HepG2 (cell line): ENCODE measurements around the gene UBE2O. TPM values are rescaled to one million over a fixed set of nuclear protein-coding genes. Genes with fewer than 3 reads are reported as not detected.

Experiments
- ARID5B ChIP-seq: IDR thresholded peaks from 2 replicates; pipeline ENCODE4 v1.4.0; 2020; ENCODE audit warnings: mild to moderate bottlenecking, missing genetic modification reagents
- ATF3 ChIP-seq: sonication (generic); formaldehyde crosslinking; IDR thresholded peaks from 2 replicates; pipeline ENCODE4 v1.4.0; 2020; ENCODE audit warnings: missing genetic modification reagents
- EED ChIP-seq: sonication (generic); formaldehyde crosslinking; IDR thresholded peaks from 2 replicates; pipeline ENCODE4 v1.5.0; 2020; ENCODE audit warnings: mild to moderate bottlenecking, missing genetic modification reagents
- GLI4 ChIP-seq: sonication (generic); formaldehyde crosslinking; IDR thresholded peaks from 2 replicates; pipeline ENCODE4 v1.5.1; 2020; ENCODE audit warnings: missing genetic modification reagents, mild to moderate bottlenecking, moderate library complexity, borderline replicate concordance
- HINFP ChIP-seq: sonication (generic); formaldehyde crosslinking; IDR thresholded peaks from 2 replicates; pipeline ENCODE4 v1.4.0; 2020; ENCODE audit warnings: low read depth, mild to moderate bottlenecking, missing genetic modification reagents
- HMG20A ChIP-seq: IDR thresholded peaks from 2 replicates; pipeline ENCODE4 v1.6.1; 2016; ENCODE audit warnings: borderline replicate concordance
- HNRNPL ChIP-seq: fragments of 200-400 bp; formaldehyde crosslinking; IDR thresholded peaks from 2 replicates; pipeline ENCODE4 v1.6.1; 2017; ENCODE audit warnings: mild to moderate bottlenecking, low read depth, low read length
- MXD1 ChIP-seq: sonication (generic); formaldehyde crosslinking; IDR thresholded peaks from 2 replicates; pipeline ENCODE4 v1.4.0; 2020; ENCODE audit warnings: mild to moderate bottlenecking, missing genetic modification reagents
- NCOA1 ChIP-seq: sonication (generic); formaldehyde crosslinking; IDR thresholded peaks from 2 replicates; pipeline ENCODE4 v1.9.0; 2021; ENCODE audit warnings: missing genetic modification reagents
- ONECUT2 ChIP-seq: sonication (generic); formaldehyde crosslinking; IDR thresholded peaks from 2 replicates; pipeline ENCODE4 v1.4.0; 2020; ENCODE audit warnings: missing genetic modification reagents
- RFXAP ChIP-seq: sonication (generic); formaldehyde crosslinking; IDR thresholded peaks from 2 replicates; pipeline ENCODE4 v1.4.0; 2020; ENCODE audit warnings: missing genetic modification reagents, borderline replicate concordance
- ZNF18 ChIP-seq: sonication (generic); formaldehyde crosslinking; IDR thresholded peaks from 2 replicates; pipeline ENCODE4 v1.8.0; 2022; ENCODE audit warnings: mild to moderate bottlenecking, missing genetic modification reagents; ENCODE audit not compliant: insufficient replicate concordance
- ZNF460 ChIP-seq: sonication (generic); formaldehyde crosslinking; IDR thresholded peaks from 2 replicates; pipeline ENCODE4 v1.5.1; 2020; ENCODE audit warnings: missing genetic modification reagents, mild to moderate bottlenecking, borderline replicate concordance
- ZNF550 ChIP-seq: sonication (generic); formaldehyde crosslinking; IDR thresholded peaks from 2 replicates; pipeline ENCODE4 v1.4.0; 2020; ENCODE audit warnings: mild to moderate bottlenecking, missing genetic modification reagents, borderline replicate concordance
- ZNF556 ChIP-seq: sonication (generic); formaldehyde crosslinking; IDR thresholded peaks from 2 replicates; pipeline ENCODE4 v1.4.0; 2020; ENCODE audit warnings: mild to moderate bottlenecking, missing genetic modification reagents, borderline replicate concordance
- ZNF768 ChIP-seq: sonication (generic); formaldehyde crosslinking; IDR thresholded peaks from 2 replicates; pipeline ENCODE4 v1.4.0; 2020; ENCODE audit warnings: missing genetic modification reagents
- ZNF800 ChIP-seq: sonication (generic); formaldehyde crosslinking; IDR thresholded peaks from 2 replicates; pipeline ENCODE4 v1.4.0; 2020; ENCODE audit warnings: missing genetic modification reagents
- ZZZ3 ChIP-seq: sonication (generic); formaldehyde crosslinking; IDR thresholded peaks from 2 replicates; pipeline ENCODE4 v1.4.0; 2020; ENCODE audit warnings: missing genetic modification reagents, mild to moderate bottlenecking, borderline replicate concordance
- polyA plus RNA-seq, 8 experiments: library from polyadenylated mRNA; depleted of rRNA in 3 of 8; stranded (reverse) in 7 of 8; unstranded in 1 of 8; fragments of >200 nt; fragmentation: Illumina TruSeq in 4 of 8; extraction: Trizol in 4 of 8; gene quantifications; 2 replicates each; pipeline versions ENCODE4 v1.2.1 to v1.2.3, GENCODE V29; 2011 to 2016; ENCODE audit warnings: low read depth in 4 of 8, missing spikeins in 1 of 8, mixed read lengths in 1 of 8; ENCODE audit not compliant: insufficient read depth in 1 of 8
- total RNA-seq, 5 experiments: library from RNA; depleted of rRNA; stranded (reverse); fragments of >200 nt; fragmentation: Illumina TruSeq; extraction: Trizol; gene quantifications; 2 replicates each; pipeline ENCODE4 v1.2.3, GENCODE V29; 2016; ENCODE audit warnings: low read depth in 1 of 5

Gene UBE2O
- total and polyA plus RNA-seq, 2 of the 13 experiments (the other 11 are each of a cell fraction or from before 2014, with no cell fraction given) = 21.5 to 23.5 TPM

- no peak for TF ChIP-seq ARID5B (CRISPR knock-in tag)
- TF ChIP-seq ZNF460 (CRISPR knock-in tag) = no peak
- TF ChIP-seq ZNF18 (CRISPR knock-in tag) = no peak
- 0 out of 2 replicates have a peak, but pooled peaks have one; percentile 23 for TF ChIP-seq HNRNPL
- no peak for TF ChIP-seq MXD1 (CRISPR knock-in tag)
- no peak for TF ChIP-seq ZZZ3 (CRISPR knock-in tag)
- no peak for TF ChIP-seq GLI4
- peak; percentile 32; the same call in 1 of the 2 replicates for TF ChIP-seq RFXAP (CRISPR knock-in tag)
- no peak for TF ChIP-seq ZNF550 (CRISPR knock-in tag)
- TF ChIP-seq HINFP (CRISPR knock-in tag) = 0 out of 2 replicates have a peak, but pooled peaks have one; percentile 60
- TF ChIP-seq ONECUT2 = no peak
- no peak for TF ChIP-seq ZNF800 (CRISPR knock-in tag)
- peak; percentile 60; the same call in 1 of the 2 replicates for TF ChIP-seq ZNF556 (CRISPR knock-in tag)
- TF ChIP-seq EED = no peak
- TF ChIP-seq NCOA1 (CRISPR knock-in tag) = no peak
- TF ChIP-seq ZNF768 = 0 out of 2 replicates have a peak, but pooled peaks have one; percentile 9
- TF ChIP-seq ATF3 (CRISPR knock-in tag) = no peak
- no peak for TF ChIP-seq HMG20A
Measured at GRCh38 chr17:76492123-76492988, 39.4 kb upstream of the UBE2O start (continued).
